HCT116 (cell line): ENCODE results near the gene TNIK. TPM values are rescaled to one million over a fixed set of nuclear protein-coding genes. Genes with fewer than 3 reads are reported as not detected.

Source experiments
- ATAC-seq: fragments of 200-7000 bp; cut with Tn5 transposase; 2 replicates; pipeline ENCODE4 v1.9.1; 2020; ENCODE audit warnings: mild to moderate bottlenecking, moderate library complexity
- BruUV-seq: library from RNA; stranded (reverse); fragments of 400-500 nt; replicated peaks from 2 replicates; lab custom pipeline; 2021; lab: Mats Ljungman, UMichigan
- CTCF ChIA-PET: fragments of 300-600 bp; sonication (Branson Sonifier 250); formaldehyde crosslinking; loops from one replicate; lab custom pipeline; 2021; ENCODE audit warnings: antibody characterized with exemption; lab: Charles Lee
- POLR2A ChIA-PET: fragments of 300-600, 350-600 bp; sonication (Branson Sonifier 250); formaldehyde crosslinking; loops from one replicate; lab custom pipeline; 2021; ENCODE audit warnings: antibody characterized with exemption; lab: Charles Lee
- RAD21 ChIA-PET, 2 experiments: fragments of 300-600 bp; sonication (Branson Sonifier 250); formaldehyde crosslinking; loops; one replicate each; lab custom pipeline; 2023; ENCODE audit warnings: low total read pairs in 2 of 2; ENCODE audit not compliant: uncharacterized antibody in 2 of 2, unreplicated experiment in 2 of 2, low non-redundant PET in 1 of 2; lab: Charles Lee
- DNase-seq: peaks from one replicate; pipeline ENCODE4 v3.0.0-alpha.2; 2010; ENCODE audit warnings: low read depth, low spot score
- H2AFZ ChIP-seq: fragments of 200-600 bp; shearing (Covaris generic), sonication (generic); 2 replicates; pipeline ENCODE4 v1.6.1; 2017; ENCODE audit warnings: low read depth, mixed run types, mixed read lengths, antibody characterized with exemption, low read length; ENCODE audit not compliant: poor library complexity, severe bottlenecking
- H3K27ac ChIP-seq: 2 replicates; pipeline ENCODE4 v1.5.1; 2012; ENCODE audit warnings: low read depth, low read length
- H3K27me3 ChIP-seq: fragments of 200-600 bp; sonication (generic); 2 replicates; pipeline ENCODE4 v1.6.1; 2016; ENCODE audit warnings: mixed run types, low read length, mixed read lengths; ENCODE audit not compliant: insufficient read depth
- H3K36me3 ChIP-seq, 2 experiments: fragments of 200-500 bp in 1 of 2; fragments of 200-600 bp in 1 of 2; sonication (Bioruptor generic) in 1 of 2; sonication (generic) in 1 of 2; 2 replicates each; pipeline versions ENCODE4 v1.5.1 to v1.6.1; 2014 to 2016; ENCODE audit warnings: low read length in 2 of 2, inconsistent platforms in 1 of 2, mixed read lengths in 1 of 2, mixed run types in 1 of 2; ENCODE audit not compliant: insufficient read depth in 2 of 2, control insufficient read depth in 1 of 2
- H3K4me1 ChIP-seq, 2 experiments: fragments of 200-600 bp in 1 of 2; sonication (generic) in 1 of 2; 2 replicates each; pipeline versions ENCODE4 v1.5.1 to v1.6.1; 2012 to 2017; ENCODE audit warnings: low read length in 2 of 2, inconsistent platforms in 1 of 2, mild to moderate bottlenecking in 1 of 2, mixed read lengths in 1 of 2, mixed run types in 1 of 2, moderate library complexity in 1 of 2; ENCODE audit not compliant: insufficient read depth in 2 of 2, control insufficient read depth in 1 of 2
- H3K4me2 ChIP-seq: fragments of 200-600 bp; sonication (generic); 2 replicates; pipeline ENCODE4 v1.6.1; 2017; ENCODE audit warnings: mixed run types, low read length, mixed read lengths
- H3K4me3 ChIP-seq, 2 experiments: fragments of 200-600 bp in 1 of 2; sonication (generic) in 1 of 2; replicated peaks in 1 of 2; 2 replicates each; pipeline ENCODE4 v1.5.1; 2011 to 2016; ENCODE audit warnings: low read length in 2 of 2, control low read depth in 1 of 2, low read depth in 1 of 2, mild to moderate bottlenecking in 1 of 2, mixed read lengths in 1 of 2, mixed run types in 1 of 2
- H3K79me2 ChIP-seq: fragments of 200-600 bp; sonication (generic); 2 replicates; pipeline ENCODE4 v1.6.1; 2017; ENCODE audit warnings: mild to moderate bottlenecking, mixed run types, low read length, moderate library complexity, mixed read lengths; ENCODE audit not compliant: insufficient read depth
- H3K9ac ChIP-seq: fragments of 200-600 bp; sonication (generic); 2 replicates; pipeline ENCODE4 v1.6.1; 2016; ENCODE audit warnings: low read length, mixed read lengths
- H3K9me2 ChIP-seq: fragments of 200-600 bp; sonication (generic), shearing (Covaris generic); 2 replicates; pipeline ENCODE4 v1.6.1; 2017; ENCODE audit warnings: mixed run types, mild to moderate bottlenecking, moderate library complexity; ENCODE audit not compliant: insufficient read depth
- H3K9me3 ChIP-seq, 2 experiments: fragments of 200-500 bp in 1 of 2; fragments of 200-600 bp in 1 of 2; sonication (Bioruptor generic) in 1 of 2; sonication (generic) in 1 of 2; 2 replicates each; pipeline ENCODE4 v1.6.1; 2014 to 2017; ENCODE audit warnings: low read length in 2 of 2, mixed read lengths in 2 of 2, inconsistent platforms in 1 of 2, low read depth in 1 of 2, mild to moderate bottlenecking in 1 of 2, mixed run types in 1 of 2, moderate library complexity in 1 of 2; ENCODE audit not compliant: control insufficient read depth in 1 of 2, insufficient read depth in 1 of 2
- H4K20me1 ChIP-seq: fragments of 200-600 bp; sonication (generic), shearing (Covaris generic); 2 replicates; pipeline ENCODE4 v1.6.1; 2017; ENCODE audit warnings: mixed run types, mild to moderate bottlenecking, moderate library complexity; ENCODE audit not compliant: insufficient read depth
- CBX3 ChIP-seq: IDR thresholded peaks from 2 replicates; pipeline ENCODE4 v1.6.1; 2012; ENCODE audit warnings: low read depth
- CEBPB ChIP-seq: IDR thresholded peaks from 2 replicates; pipeline ENCODE4 v1.6.1; 2012; ENCODE audit warnings: low read depth
- ELF1 ChIP-seq: IDR thresholded peaks from 2 replicates; pipeline ENCODE4 v1.6.1; 2012; ENCODE audit warnings: low read depth, borderline replicate concordance
- EZH2 ChIP-seq: fragments of 200-600 bp; sonication (generic); IDR thresholded peaks from 2 replicates; pipeline ENCODE4 v1.6.1; 2017; ENCODE audit warnings: antibody characterized with exemption, mixed run types
- POLR2A ChIP-seq: IDR thresholded peaks from 2 replicates; pipeline ENCODE4 v1.7.0; 2011; ENCODE audit warnings: borderline replicate concordance; ENCODE audit not compliant: insufficient read depth, insufficient read length; ENCODE audit errors: extremely low read depth
- REST ChIP-seq: IDR thresholded peaks from 2 replicates; pipeline ENCODE4 v1.6.1; 2012; ENCODE audit warnings: low read depth
- SIN3A ChIP-seq: IDR thresholded peaks from 2 replicates; pipeline ENCODE4 v1.6.1; 2012; ENCODE audit warnings: low read depth
- SP1 ChIP-seq: IDR thresholded peaks from 2 replicates; pipeline ENCODE4 v1.6.1; 2012; ENCODE audit warnings: low read depth
- SRF ChIP-seq: IDR thresholded peaks from 2 replicates; pipeline ENCODE4 v1.6.1; 2012; ENCODE audit warnings: low read depth
- ZNF274 ChIP-seq: fragments of 200-500 bp; sonication (Bioruptor generic); IDR thresholded peaks from 2 replicates; pipeline ENCODE4 v1.6.1; 2014; ENCODE audit warnings: mild to moderate bottlenecking, low read depth, low read length, inconsistent platforms
- intact Hi-C: fragments of 100-400 bp; cut with micrococcal nuclease; formaldehyde crosslinking; loops from 2 replicates; pipeline ENCODE4 v1.10.0; 2022
- total RNA-seq: library from RNA; stranded (reverse); gene quantifications from one replicate; pipeline ENCODE4 v1.2.1, GENCODE V29; 2021; ENCODE audit not compliant: unreplicated experiment

The TNIK gene
- total RNA-seq, 1 experiment from 2014 or later: 24.1 TPM

GRCh38 chr3:171384101-171384891 lies 75.9 kb downstream of the TNIK start:
- H3K9ac ChIP-seq: no peak overlapping the region
- no peak for TF ChIP-seq POLR2A
- no peak for TF ChIP-seq CBX3
- TF ChIP-seq CEBPB: no peak
- no peak for TF ChIP-seq REST
- no peak for TF ChIP-seq ELF1
- no peak for TF ChIP-seq EZH2
- TF ChIP-seq SIN3A: no peak
- TF ChIP-seq SP1: no peak
- no peak for TF ChIP-seq ZNF274
- TF ChIP-seq SRF: no peak
- POLR2A ChIA-PET: no interaction called here
- CTCF ChIA-PET: no interaction called here
- RAD21 ChIA-PET: no interaction called here
- H3K9me3 ChIP-seq: no peaks in the 10 kb centered on the region
- intact Hi-C loops: no loop called here
- H3K27me3 ChIP-seq: no peaks in the 10 kb centered on the region
- H3K4me3 ChIP-seq: no peak overlapping the region
- H3K9me2 ChIP-seq: 0 out of 2 replicates have a peak, but pooled peaks cover 3% of the 10 kb centered on the region
- BruUV-seq: no TSS peak
- peaks cover 2 to 3% of the 10 kb centered on the region in 2 experiments; a peak in 1 of 4 replicates for H3K4me1 ChIP-seq
- no peak overlapping the region for H3K27ac ChIP-seq
- no peak for DNase-seq
- H4K20me1 ChIP-seq: no peaks in the 10 kb centered on the region
- no peak for ATAC-seq
- no peak overlapping the region for H2AFZ ChIP-seq
- no peaks in the 10 kb centered on the region for H3K79me2 ChIP-seq
- no peaks in the 10 kb centered on the region for H3K36me3 ChIP-seq
- no peak overlapping the region for H3K4me2 ChIP-seq
